Cardiac fibroblast (primary cell): ENCODE measurements around the gene MCF2L.

Source experiments
- DNase-seq, 2 donors: peaks; one replicate each; pipeline versions ENCODE4 v3.0.0 to v3.0.0-alpha.2; 2010; ENCODE audit warnings: low read depth in 2 of 2
- H3K4me3 ChIP-seq, 2 donors: replicated peaks in 1 of 2; 1 replicate in 1 of 2; 2 replicates in 1 of 2; pipeline ENCODE4 v1.5.1; 2011; ENCODE audit warnings: low read depth in 2 of 2, low read length in 2 of 2, mild to moderate bottlenecking in 2 of 2, moderate library complexity in 1 of 2
- TF ChIP-seq, protein P1 (sequence below): IDR thresholded peaks from one replicate; pipeline ENCODE4 v1.5.1; 2011; ENCODE audit warnings: low read depth, mild to moderate bottlenecking, low read length, inconsistent platforms

The MCF2L gene

DNA sequence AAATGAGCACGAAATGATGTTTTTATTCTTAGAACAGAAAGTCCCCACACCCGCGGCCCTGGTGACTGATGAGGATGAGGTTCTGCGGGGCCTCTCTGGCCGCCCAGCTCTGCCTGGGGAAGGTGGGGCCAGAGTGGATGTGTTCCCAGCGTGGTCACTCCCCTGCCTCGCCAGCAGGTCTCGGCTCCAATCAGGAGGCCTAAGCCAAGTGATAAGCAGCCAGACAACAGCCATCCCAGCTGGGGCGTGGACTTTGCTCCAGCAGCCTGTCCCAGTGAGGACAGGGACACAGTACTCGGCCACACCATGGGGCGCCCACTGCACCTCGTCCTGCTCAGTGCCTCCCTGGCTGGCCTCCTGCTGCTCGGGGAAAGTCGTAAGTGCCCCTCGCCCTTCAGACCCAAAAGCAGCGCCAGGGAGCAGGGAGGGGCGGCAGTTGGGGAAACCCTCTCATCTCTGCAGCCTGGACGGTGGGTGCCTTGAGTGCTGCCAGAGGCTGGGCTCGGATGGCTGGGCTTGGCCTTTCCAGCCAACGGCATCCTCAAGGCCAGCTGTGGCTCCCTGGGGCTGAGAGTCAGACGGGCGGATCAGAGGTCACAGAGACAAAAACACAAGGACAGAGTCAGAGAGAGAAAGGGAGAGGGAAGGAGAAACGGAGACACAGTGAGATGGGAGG lies 153.7 kb downstream of the MCF2L start, which contains the start of gene F10:
Gene F10 (plus strand): TSS at position 250 of the 676 bp plus-strand sequence. CDS start 57 bp downstream, at position 307.
- peak within 1 kb of the TSS; percentile 19 to 30 for H3K4me3 ChIP-seq
- DNase-seq: peak; percentile 65 to 78
- TF ChIP-seq, protein P1, sequence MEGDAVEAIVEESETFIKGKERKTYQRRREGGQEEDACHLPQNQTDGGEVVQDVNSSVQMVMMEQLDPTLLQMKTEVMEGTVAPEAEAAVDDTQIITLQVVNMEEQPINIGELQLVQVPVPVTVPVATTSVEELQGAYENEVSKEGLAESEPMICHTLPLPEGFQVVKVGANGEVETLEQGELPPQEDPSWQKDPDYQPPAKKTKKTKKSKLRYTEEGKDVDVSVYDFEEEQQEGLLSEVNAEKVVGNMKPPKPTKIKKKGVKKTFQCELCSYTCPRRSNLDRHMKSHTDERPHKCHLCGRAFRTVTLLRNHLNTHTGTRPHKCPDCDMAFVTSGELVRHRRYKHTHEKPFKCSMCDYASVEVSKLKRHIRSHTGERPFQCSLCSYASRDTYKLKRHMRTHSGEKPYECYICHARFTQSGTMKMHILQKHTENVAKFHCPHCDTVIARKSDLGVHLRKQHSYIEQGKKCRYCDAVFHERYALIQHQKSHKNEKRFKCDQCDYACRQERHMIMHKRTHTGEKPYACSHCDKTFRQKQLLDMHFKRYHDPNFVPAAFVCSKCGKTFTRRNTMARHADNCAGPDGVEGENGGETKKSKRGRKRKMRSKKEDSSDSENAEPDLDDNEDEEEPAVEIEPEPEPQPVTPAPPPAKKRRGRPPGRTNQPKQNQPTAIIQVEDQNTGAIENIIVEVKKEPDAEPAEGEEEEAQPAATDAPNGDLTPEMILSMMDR: peak; percentile 5

DNA sequence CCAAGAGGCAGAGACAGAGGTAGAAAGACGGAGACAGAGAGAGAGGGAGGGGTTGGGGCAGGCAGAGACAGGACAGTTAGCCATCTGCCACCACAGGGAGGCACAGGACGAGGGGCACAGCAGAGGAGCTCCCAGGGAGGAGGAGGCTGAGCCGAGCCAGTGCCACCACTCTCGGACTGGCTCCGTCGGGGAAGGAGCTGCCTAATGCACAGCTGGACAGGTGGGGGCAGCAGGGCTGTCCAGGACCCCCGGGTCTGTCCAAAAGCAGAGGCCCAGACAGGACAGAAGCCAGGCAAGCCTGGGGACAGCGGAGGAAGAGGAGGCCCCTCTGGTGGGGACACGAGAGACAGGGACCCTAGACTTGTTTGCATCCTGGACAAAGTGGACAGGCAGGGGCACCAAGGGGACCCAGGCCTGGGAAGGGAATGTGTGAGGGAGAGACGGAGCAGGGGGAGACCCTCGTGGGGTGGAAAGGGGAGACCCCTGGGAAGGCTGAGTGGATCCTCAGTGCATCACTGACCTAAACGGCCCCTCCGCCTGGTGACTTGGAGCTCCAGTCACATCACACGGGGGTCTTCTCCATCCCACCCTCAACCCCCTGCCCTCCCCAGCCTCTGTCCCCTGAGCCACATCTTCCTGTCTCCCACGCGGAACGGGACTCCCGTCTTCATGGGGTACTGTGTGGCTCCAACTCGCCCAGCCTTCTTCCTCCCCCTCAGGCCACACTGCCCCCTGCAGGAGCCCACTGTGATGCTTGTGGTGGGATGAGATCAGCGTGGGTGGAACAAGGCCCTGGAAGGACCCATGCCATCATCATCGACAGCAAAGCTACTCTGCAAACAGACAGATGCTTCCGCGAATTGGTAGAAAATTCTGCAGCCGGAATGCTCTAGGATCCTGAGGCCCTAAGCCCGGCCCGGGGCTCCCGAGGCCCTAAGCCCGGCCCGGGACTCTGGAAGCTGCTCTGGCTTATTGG lies 154.5 kb downstream of the MCF2L start:
- no peak for DNase-seq
- TF ChIP-seq, protein P1: peak; percentile 21
- H3K4me3 ChIP-seq: peak overlapping the region in 1 of 2 donors; percentile 19

DNA sequence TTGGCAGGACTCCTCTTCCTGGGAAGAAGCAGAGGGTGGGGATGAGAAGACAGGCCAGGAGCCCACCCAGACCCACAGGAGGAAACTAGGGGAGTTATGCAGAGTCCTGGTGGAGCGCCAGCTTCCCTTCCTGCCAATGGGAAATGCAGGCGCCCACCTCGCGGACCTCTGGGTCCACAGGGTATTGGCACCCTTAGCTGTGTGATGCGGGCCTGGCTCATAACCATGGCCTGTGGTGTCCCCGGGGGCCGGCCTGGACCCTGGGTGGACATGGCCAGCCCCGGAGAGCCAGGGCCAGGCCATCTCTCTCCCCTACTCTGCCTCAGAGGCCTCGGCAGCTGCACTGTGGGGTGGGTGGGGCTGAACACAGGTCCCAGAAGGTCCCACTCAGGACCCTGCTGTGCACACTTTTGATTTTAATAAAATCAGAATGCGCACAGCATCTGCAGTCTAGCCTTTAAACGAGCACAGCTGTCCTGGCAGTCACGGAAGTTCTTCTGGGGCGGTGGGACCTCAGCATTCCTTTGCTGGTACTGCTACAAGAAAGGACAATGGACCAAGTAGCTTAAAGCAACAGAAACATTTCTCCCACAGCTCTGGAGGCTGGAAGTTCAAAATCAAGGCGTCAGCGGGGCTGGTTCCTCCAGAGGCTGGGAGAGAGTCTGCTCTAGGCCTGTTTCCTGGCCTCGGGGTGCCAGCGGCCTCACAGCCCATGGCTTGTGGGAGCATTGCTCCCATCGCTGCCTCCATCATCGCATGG lies 155.4 kb downstream of the MCF2L start:
- TF ChIP-seq, protein P1: no peak
- H3K4me3 ChIP-seq: no peak overlapping the region
- no peak for DNase-seq

DNA sequence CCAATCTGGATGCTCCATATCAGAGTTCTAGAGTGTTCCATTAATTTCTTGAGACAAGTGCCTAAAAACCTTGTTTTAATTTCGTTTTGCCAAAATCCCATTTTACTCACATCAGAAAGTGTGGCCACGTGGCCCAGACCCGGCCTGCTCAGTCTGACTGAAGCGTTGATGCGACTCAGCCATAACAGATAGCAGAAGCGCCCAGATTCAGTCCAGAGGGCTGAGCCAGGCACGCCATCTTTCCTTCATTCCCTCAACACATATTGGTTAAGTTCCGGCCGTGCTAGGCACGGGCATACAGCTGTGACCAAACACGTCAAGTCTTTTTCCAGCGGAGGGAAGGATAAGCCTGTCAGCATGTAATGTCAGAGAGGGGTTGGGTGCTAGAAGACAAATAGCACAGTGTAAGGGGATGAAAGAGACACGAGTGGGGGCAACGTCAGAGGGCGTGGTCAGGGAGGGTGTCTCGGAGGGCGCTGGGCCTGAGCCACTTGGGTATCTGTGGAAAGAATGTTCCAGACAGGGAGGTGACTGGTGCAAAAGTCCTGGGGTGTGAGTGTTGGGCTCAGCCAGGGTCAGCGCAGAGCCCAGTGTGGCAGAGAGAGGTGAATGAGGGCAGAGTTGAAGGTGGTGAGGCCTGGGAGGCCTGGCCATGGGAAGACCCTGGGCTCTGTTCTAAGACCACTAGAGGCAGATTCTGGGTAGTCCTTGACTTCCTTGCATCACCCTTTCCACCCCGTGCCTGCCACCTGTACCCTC lies 156.7 kb downstream of the MCF2L start:
- TF ChIP-seq, protein P1: no peak
- H3K4me3 ChIP-seq: no peak overlapping the region
- DNase-seq: no peak

DNA sequence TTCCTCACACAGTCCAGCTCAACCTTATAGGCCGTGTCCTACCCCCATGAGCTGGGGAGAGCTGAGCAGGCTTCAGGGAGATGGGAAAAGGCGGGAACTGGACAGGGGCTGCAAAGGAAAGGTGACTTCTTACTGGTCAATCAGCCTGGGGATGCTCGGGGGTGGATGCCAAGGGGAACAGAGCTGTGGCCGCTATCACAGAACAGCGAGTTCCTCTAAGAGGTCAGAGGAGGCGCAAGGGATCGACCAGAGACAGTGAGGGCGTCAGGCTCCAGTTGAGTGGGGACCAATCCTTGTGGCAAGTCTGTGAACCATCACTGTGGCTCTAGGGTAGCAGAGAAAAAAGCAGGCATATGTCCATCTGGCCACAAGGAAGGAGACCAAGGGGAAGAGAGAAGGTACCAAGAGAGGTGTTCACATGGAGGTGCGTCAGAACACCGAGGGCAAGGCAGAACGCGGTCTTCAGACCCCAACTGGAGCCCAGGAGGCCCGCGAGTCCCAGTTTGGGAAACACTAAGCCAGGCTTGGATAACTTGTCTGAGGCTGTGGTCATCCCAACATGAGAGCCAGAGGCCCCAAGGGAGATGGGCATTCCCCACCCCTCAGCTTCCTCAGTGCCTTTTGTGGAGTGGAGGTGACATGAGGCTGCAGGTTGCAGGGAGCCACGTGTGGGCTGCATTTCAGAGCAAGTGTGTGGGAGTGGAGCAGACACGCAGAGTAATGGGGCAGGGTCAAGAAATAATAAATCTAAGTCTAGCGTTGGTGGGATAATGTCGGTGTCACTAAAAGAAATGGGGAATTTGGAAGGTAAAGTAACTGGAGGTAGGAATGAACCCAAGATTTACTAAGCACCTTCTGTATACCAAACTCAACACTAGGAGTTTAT lies 157.5 kb downstream of the MCF2L start:
- H3K4me3 ChIP-seq: no peak overlapping the region
- TF ChIP-seq, protein P1: no peak
- DNase-seq: no peak
